NCI-H345 treated with DMSO at 0.1 percent for 48 hours (cell line): ENCODE measurements around the gene CCDC12.
"Not testable (repeated sequence)": the region's sequence is repeated elsewhere in the genome, so short reads cannot be mapped to it uniquely, and the experiment has no call there.

Source experiments
- DNase-seq: peaks from one replicate; lab custom pipeline; 2025; ENCODE audit not compliant: unreplicated experiment; lab: John Stamatoyannopoulos, UW

The CCDC12 gene

GRCh38 chr3:46981932-46982471 is 5.5 kb upstream of the CCDC12 start:
- no peak for DNase-seq

- no peak for DNase-seq
Observed at GRCh38 chr3:46979958-46980497, 3.5 kb upstream of the CCDC12 start.

- peak; percentile 77 for DNase-seq
Observed at GRCh38 chr3:46978985-46979944, 2.7 kb upstream of the CCDC12 start, which contains the start of gene NBEAL2. Gene NBEAL2, plus strand, starts transcription at chr3:46979666. Its CDS starts 196 bp downstream, at chr3:46979862.

- no peak for DNase-seq
Observed at GRCh38 chr3:46978381-46978780, 1.8 kb upstream of the CCDC12 start.

- DNase-seq: no peak
Observed at GRCh38 chr3:46977811-46978195, 1.3 kb upstream of the CCDC12 start.

- no peak for DNase-seq
Observed at GRCh38 chr3:46974421-46975171, 1.9 kb downstream of the CCDC12 start.

- no peak for DNase-seq
Observed at GRCh38 chr3:46972396-46972795, 4.1 kb downstream of the CCDC12 start.

GRCh38 chr3:46971742-46972141 is 4.8 kb downstream of the CCDC12 start:
- DNase-seq: no peak

- no peak for DNase-seq
Observed at GRCh38 chr3:46971151-46971550, 5.4 kb downstream of the CCDC12 start.

- no peak for DNase-seq
Observed at GRCh38 chr3:46970391-46971091, 6.0 kb downstream of the CCDC12 start.

- DNase-seq: no peak
Observed at GRCh38 chr3:46968783-46969428, 7.6 kb downstream of the CCDC12 start.

- no peak for DNase-seq
Observed at GRCh38 chr3:46966811-46967210, 9.7 kb downstream of the CCDC12 start.

- no peak for DNase-seq
Observed at GRCh38 chr3:46965151-46965550, 11.4 kb downstream of the CCDC12 start.

- DNase-seq: not testable (repeated sequence)
Observed at GRCh38 chr3:46964038-46964590, 12.4 kb downstream of the CCDC12 start.

- no peak for DNase-seq
Observed at GRCh38 chr3:46962990-46963389, 13.6 kb downstream of the CCDC12 start.

- no peak for DNase-seq
Observed at GRCh38 chr3:46962427-46962826, 14.1 kb downstream of the CCDC12 start.

GRCh38 chr3:46960835-46961234 is 15.7 kb downstream of the CCDC12 start:
- no peak for DNase-seq

- no peak for DNase-seq
Observed at GRCh38 chr3:46960081-46960701, 16.4 kb downstream of the CCDC12 start.

- DNase-seq: no peak
Observed at GRCh38 chr3:46959161-46959511, 17.4 kb downstream of the CCDC12 start.
